NCI-H2227 (cell line): Measurements from ENCODE around the gene CARD14.

Experiments
- DNase-seq: peaks from one replicate; lab custom pipeline; 2025; ENCODE audit not compliant: unreplicated experiment; lab: John Stamatoyannopoulos, UW

The CARD14 gene

DNA sequence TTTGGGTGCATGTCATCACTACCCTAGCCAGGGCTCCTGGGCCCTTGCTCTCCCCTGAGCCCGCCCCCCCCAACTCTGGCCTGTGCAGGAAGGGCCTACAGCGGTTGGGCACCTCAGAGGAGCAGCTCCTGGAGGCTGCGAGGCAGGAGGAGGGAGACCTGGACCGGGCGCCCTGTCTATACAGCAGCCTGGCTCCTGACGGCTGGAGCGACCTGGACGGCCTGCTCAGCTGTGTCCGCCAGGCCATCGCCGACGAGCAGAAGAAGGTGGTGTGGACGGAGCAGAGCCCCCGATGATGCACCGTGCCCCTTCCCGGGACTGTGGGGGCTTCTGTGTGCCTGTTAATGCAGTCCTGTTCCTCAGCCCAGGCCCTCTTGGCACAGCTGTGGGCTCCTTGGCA is 38.2 kb downstream of the CARD14 start:
- no peak for DNase-seq

DNA sequence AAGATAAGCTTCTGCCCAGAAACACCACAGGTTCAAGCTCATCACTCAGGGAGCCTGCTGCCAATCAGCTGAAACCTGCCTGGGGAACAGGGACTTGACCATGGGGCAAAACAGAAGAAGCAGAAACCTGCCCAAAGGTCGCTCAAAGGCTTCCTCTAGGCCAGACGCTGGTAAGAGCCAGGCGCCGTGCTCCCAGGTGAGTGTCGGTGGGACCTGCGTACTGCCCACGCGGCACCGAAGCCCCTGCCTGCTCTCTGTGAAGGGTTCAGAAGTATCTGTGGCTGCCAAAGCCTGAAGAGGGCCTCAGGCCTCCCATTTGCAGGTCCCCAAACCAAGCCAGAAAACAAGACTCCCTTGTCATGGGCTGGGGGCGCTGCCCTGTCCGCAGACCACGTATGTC is 39.9 kb downstream of the CARD14 start:
- no peak for DNase-seq

DNA sequence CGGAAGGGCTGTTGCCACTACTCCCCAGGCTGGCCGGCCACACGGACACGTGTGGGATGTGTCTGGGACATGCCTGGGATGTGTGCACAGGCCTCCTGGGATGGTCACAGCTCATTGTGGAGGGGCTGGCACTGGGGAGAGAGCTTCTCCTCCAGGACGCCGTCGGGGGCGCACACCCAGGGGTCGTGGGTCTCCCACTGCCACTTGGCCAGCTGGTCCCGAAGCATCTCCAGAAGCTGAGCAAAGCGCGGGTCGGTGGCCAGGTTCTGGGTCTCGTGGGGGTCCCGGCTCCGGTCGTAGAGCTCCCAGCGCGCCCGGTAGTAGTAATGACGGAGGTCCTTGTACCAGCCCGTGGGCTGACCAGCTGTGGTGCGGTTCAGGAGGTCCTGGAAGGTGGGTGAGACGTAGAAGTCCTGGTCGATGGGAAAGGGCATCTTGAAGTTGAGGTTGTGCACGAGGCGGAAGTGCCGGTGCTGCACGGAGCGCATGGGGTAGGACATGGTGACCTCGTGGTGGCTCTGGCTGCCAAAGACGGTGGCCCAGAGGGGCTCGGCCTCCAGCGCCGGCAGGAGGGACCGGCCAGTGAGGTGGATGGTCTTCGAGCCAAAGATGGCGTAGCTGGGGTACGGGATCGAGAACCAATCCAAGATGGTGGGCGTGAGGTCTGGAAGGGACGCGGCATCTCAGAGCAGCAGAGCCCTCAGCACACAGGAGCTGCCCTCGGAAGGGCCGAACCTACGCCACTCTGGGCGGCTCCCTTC is 40.7 kb downstream of the CARD14 start:
- DNase-seq: no peak

DNA sequence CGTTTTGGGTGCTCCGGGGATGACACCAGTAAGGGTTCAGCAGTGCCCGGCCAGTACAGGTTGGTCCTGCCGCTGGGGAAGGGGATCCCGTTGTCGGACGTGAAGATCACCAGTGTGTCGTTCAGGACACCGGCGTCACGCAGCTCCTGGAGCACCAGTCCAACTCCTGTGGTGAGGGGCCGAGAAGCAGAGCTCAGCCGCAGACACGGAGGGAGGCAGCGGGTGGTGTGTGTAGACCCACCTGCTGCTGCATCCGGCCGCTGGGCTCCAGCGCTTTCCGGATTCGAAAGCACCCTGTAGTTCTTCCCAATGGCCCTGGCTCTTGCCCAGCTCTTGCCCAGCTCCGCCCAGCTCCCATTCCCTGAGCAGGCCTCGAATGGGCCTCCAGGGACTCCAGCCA is 42.3 kb downstream of the CARD14 start:
- DNase-seq: no peak

DNA sequence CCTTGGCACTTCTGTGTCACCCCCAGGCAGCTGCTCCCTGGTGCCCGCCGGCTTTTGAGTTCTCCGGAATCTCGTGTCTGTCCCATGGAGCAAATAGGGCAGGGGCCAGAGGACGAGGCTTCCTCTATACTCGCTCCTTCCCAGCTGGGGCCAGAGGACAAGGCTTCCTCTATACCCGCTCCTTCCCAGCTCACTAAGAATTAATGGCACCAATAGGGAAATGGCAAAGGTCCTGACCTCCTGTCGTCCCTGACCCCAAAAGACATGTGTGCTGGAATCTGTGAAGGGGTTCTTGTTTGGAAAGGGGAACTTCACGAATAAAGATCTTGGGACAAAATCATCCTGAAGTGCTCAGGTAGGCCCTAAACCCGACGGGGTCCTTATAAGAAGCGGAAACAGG is 42.7 kb downstream of the CARD14 start:
- no peak for DNase-seq

DNA sequence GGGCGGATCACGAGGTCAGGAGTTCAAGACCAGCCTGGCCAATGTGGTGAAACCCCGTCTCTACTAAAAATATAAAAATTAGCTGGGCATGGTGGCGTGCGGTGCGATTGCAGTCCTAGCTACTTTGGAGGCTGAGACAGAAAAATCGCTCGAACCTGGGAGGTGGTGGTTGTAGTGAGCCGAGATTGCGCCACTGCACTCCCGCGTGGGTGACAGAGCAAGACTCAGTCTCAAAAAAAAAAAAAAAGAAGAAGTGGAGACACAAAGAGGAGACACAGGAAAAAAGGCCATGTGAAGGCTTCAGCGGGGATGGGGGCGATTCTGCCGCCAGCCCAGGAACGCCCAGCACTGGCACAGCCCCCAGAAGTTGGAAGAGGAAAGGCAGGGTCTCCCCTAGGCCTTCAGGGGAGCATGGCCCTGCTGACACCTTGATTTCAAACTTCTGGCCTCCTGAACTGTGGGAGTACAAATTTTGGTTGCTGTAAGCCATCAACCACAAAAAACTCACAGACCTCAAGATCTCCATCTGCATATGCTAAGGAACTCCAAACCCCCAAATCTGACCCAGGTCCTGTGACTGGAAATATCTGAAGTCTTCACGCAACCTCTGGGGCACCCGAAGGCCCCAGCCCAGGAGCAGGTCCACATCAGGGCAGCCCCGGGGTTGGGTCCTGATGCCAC is 43.3 kb downstream of the CARD14 start:
- DNase-seq: no peak

DNA sequence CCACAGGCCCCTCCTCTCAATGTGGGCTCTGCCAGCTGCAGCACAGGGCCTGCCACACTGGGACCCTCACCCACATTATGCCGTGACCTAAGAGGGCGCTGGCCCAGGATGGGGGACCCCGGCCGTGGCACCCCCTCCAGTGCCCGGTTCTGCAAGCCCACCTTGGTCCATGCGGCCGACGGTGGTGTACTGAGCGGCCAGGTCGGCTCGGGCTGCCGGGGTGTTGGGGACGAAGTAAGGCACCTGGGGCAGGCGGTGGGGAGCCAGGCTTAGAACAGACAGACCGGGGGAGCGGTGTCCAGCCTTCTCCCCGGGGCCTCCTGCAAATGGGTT is 43.8 kb downstream of the CARD14 start:
- no peak for DNase-seq

DNA sequence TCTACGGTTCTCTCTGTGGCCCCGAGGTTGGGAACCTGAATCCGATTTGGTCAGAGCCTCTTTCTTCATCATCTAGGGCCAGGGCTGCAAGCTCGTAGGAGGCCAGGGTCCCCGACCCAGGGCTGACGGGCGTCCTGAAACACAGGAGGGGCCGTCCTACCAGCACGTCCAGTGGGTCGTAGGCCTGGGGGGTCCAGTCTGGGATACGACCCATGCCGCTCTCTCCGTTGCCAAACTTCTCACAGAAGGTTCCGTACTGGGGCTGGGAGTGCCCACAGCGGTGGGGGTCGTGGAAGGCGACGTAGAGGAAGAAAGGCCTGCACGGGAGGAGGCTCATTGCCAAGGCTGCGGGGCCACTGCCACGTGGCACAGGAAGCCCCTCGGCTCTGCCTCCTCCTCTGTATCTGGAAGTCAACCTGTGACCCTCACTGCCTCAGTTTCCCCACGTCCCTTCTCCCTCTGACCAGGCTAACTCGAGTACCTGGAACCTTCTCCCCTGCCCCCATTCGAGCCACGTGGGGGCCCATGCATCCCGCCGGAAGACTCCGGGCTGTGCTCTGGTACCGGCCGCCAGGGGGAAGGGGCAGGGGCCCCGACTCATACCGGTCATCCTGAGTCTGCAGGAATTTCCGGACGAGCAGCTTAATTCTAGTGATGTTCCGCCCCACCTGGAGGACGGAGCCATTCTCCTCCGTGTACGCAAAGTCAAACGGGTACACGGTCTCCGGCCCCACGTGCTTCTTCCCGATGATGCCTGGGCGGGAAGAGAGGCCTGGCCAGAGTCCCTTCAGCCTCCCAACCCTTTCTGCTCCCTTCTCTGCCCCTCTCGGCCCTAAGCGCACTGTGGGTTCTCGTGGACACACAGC is 44.4 kb downstream of the CARD14 start:
- no peak for DNase-seq

DNA sequence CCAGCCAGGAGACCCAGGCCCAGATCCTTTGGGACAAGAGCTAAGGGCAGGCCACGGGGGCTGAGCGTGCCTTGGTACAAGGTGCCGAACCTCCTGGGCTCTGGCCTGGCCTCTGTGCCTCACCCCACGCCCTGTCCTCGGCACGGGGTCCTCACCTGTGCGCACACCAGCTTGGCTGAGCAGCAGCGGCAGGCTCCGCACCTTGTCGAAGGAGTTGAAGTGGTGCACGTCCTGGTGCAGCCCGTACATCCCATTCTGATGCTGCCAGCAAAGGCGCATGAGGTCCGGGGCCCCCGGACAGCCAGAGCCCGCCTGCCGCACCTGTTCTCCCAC is 45.0 kb downstream of the CARD14 start:
- DNase-seq: no peak

DNA sequence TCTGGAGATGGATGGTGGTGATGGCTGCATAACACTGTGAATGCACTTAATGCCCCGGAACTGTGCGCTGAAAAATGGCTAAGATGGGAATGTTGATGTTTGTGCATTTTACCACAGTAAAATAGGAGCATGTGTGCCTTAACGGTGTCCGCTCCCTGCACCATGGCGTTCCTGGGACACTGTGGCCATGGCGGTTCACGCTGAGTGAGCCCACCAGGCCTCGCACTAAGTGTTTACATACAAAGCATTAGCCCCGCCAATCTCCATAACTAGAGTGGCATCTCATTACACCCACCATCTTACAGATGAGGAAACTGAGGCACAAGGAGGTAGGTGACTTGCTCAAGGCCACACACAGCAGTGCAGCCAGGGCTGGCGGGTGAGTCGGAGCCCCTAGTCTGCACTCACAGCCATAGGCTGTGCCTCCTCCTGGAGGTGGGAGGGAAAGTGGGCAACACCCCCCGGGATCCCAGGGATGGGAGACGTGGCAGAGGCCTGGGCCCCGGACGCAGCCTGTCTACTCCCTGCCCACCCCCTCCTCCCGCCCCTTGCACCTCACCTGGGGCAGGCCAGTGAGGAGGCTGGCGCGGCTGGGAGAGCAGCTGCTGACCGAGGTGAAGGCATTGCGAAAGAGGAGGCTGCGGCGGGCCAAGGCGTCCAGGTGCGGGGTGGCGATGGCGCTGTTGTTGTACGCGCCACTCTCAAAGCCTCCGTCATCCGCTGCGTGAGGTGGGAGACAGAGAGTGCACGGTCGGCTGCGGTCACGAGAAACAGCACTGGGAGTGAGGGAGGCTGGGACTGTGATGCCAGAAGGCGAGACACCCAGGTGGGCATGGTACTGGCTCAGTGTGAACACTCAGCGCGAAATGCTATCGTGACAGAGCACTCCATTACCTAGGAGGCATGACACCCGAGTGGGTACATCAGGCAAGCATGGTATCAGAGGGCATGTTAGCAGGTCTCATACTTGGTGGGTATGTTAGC is 46.9 kb downstream of the CARD14 start:
- no peak for DNase-seq

DNA sequence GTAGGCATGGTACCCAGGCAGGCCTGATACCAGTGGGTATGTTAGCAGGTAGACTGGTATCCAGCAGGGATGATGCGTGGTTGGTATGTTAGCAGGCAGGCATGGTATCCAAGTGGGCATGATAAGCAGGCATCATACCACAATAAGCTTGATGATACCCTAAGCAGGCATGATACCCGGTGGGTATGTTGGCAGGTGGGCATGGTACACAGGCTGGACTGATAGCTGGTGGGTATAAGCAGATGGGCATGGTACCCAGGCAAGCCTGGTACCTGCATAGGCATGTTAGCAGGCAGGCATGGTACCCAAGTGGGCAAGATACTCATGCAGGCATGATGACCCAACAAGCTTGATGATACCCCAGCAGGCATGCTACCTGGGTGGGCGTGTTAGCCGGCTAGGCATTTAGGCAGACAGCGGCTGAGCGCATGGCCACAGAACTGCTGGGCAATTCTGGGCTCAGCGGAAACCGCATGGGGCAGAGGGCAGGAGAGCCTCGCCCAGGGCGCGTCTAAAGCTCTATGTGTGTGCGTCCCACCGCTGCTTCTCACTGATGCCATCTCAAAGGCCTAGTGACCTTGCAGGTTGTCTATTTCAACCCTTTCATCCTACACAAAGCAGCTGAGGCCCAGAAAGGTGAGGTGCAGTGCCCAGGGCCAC is 48.0 kb downstream of the CARD14 start:
- DNase-seq: no peak

DNA sequence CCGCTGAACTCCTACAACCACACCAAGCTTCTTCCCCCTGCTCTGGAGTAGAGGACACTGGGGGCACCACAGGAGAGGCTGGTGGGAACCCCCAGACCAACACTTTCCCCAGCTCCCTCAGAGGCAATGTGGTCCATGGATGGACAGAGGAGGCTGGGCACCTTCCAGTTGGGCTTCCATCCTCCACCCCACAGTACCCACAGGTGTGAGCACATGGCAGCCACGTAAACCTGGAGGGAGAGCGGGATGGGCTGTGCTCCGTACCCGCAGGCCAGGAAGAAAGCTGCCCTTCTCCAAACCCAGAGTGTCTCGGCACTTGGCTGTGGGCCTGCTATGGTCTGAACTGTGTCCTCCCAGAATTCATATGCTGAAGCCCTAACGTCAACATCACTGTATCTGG is 48.6 kb downstream of the CARD14 start:
- no peak for DNase-seq

DNA sequence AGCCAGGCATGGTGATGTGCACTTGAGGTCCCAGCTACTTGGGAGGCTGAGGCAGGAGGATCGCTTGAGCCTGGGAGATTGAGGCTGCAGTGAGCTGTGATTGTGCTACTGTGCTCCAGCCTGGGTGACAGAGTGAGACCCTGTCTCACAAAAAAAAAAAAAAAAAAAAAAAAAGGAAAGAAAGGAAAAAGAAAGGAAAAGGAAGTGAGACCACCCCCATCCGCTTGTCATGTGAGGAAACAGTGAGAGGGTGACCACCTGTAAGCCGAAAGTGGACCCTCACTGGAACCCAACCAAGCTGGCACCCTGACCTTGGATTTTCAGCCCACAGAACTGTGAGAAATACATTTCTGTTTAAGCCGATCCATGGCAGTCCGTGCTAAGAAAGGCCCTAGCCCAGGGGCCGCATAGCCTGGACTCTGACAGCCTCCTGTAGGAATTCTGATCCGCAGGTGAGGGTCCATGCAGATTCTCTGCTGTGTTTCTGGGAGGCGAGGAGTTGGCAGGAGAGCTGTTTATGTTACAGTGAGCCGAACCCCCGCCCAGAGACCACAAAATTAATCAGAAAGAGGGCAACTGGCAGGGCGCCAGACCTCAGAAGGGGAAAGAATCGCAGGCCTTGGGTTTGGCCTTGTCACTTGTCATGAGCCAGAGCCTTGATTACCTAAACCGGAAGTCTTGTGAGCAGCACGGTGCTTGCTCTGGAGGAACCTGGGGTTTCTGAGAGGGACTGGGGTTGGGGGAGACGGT is 49.4 kb downstream of the CARD14 start:
- DNase-seq: peak; percentile 44

DNA sequence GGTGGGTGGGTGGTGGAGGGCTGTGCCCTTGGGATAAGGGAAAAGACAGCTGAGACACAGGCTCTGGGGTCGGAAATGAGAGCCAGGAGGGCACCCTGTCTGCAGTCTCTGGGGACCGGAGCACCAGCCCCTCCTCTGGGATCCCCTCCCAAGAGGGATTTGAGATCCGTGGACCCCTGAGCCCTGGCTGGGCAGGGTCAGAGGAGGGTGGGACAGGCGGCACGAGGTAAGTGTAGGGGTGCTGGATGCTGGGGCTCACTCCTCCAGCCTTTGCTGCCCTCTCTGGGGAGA is 49.9 kb downstream of the CARD14 start:
- DNase-seq: no peak

DNA sequence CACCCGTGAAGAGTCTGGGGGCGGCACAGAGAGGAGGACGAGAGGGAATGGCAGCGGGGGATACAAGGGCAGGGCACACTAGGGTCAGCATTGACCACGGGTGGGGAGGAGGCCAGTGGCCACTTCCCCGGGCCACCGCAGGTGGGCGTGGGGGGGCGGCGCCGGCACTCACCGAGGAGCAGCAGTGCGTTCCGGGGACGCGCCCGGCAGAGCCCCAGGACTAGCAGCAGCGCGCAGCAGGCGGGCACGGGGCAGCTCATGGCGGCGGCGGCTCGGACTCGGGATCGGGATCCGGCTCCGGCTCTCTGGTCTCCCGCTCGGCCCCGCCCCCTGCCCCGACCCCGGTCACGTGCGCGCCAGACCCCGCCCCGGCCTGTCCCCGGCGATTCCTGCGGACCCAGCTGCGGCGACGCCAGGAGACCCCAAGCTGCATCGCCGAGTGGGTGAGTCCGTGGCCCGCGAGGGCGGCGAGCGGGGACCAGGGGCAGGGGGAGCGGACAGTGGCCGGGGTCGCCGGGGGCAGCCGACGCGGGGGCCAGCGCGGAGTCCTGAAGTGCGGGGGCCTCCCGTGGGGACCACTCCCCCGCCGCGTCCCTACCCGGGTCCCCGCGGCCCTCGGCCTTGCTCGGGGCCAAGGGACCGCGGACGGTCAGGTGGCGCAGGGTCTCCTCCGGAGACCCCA is 50.4 kb downstream of the CARD14 start, which contains the start of the genes SGSH and SLC26A11:
Gene SGSH, minus strand, starts transcription at position 280 of the 682 bp plus-strand sequence. Its CDS starts 20 bp downstream, at position 260.
Gene SLC26A11, plus strand, starts transcription at position 374 of the 682 bp plus-strand sequence. CDS start 1,134 bp downstream, outside the sequence.
- DNase-seq: peak; percentile 81

DNA sequence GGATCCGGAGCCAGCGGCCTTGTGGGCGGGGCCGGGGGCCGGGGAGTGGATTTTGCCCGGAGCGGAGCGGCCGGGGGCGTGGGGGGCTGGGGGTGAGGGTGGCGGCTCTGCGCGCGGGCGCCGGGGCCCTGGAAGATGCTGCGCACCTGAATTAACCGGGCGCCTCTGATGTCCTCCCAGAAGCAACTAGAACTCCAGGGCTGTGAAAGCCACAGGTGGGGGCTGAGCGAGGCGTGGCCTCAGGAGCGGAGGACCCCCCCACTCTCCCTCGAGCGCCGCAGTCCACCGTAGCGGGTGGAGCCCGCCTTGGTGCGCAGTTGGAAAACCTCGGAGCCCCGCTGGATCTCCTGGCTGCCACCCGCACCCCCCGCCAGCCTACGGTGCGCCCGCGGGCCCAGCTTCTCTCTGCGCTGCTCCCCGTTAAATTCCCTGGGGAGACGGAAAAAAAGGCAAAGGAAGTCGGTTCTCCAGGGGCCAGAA is 50.9 kb downstream of the CARD14 start:
- DNase-seq: peak; percentile 59

DNA sequence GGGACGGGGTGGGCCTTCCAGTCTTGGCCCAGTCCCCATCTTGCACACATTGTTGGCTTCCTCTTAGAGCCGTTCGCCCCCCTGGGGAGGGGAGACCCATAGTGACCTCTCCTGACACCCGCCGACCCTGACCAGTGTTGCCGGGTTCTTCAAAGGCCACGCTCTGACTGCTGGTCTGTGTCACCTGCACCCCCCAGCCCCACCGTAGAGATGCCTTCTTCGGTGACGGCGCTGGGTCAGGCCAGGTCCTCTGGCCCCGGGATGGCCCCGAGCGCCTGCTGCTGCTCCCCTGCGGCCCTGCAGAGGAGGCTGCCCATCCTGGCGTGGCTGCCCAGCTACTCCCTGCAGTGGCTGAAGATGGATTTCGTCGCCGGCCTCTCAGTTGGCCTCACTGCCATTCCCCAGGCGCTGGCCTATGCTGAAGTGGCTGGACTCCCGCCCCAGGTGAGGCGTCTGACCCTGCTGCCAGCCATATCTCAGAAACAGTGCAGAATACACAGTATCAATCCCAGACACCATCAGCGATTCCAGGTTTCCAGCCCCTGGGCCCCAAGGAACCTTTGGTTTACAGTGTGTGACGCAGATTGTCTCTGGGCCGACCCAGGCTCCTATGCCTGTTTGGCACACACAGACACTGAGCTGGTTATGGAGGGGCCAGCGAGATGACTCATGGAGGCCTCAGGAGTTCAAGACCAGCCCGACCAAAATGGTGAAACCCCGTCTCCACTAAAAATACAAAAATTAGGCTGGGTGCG is 51.7 kb downstream of the CARD14 start:
- no peak for DNase-seq
